HepG2 (cell line): Measurements from ENCODE around the gene SRPRB. TPM values are rescaled to one million over a fixed set of nuclear protein-coding genes. Genes with fewer than 3 reads are reported as not detected.

Experiments used
- ATF7-NPFF ChIP-seq: sonication (generic); formaldehyde crosslinking; IDR thresholded peaks from 2 replicates; pipeline ENCODE4 v1.8.1; 2023; ENCODE audit warnings: mild to moderate bottlenecking, low read depth, missing genetic modification reagents, moderate library complexity
- HES4 ChIP-seq: sonication (generic); formaldehyde crosslinking; IDR thresholded peaks from 2 replicates; pipeline ENCODE4 v1.9.0; 2021; ENCODE audit warnings: mild to moderate bottlenecking, missing genetic modification reagents, borderline replicate concordance
- HNRNPLL ChIP-seq: fragments of 200-400 bp; formaldehyde crosslinking; IDR thresholded peaks from 2 replicates; pipeline ENCODE4 v1.6.1; 2017; ENCODE audit warnings: mild to moderate bottlenecking, low read depth, low read length; ENCODE audit not compliant: poor library complexity, severe bottlenecking
- IKZF4 ChIP-seq: sonication (generic); formaldehyde crosslinking; IDR thresholded peaks from 2 replicates; pipeline ENCODE4 v1.5.1; 2020; ENCODE audit warnings: borderline replicate concordance, mild to moderate bottlenecking, low read depth, missing genetic modification reagents; ENCODE audit errors: not compliant biosample characterization
- KLF13 ChIP-seq: sonication (generic); formaldehyde crosslinking; IDR thresholded peaks from 2 replicates; pipeline ENCODE4 v1.4.0; 2020; ENCODE audit warnings: mild to moderate bottlenecking, missing genetic modification reagents
- MTA1 ChIP-seq: sonication (generic); formaldehyde crosslinking; IDR thresholded peaks from 2 replicates; pipeline ENCODE4 v1.4.0; 2020; ENCODE audit warnings: missing genetic modification reagents, mild to moderate bottlenecking, borderline replicate concordance
- MXD4 ChIP-seq: IDR thresholded peaks from 2 replicates; pipeline ENCODE4 v1.6.1; 2016; ENCODE audit warnings: mild to moderate bottlenecking, missing biosample characterization, missing genetic modification reagents
- SIX4 ChIP-seq: sonication (generic); formaldehyde crosslinking; IDR thresholded peaks from 2 replicates; pipeline ENCODE4 v1.4.0; 2020; ENCODE audit warnings: missing genetic modification reagents
- SOX6 ChIP-seq, 2 experiments: fragments of 450-650 bp in 1 of 2; sonication (generic) in 1 of 2; formaldehyde crosslinking in 1 of 2; IDR thresholded peaks; 2 replicates each; pipeline versions ENCODE4 v1.4.0 to v1.6.1; 2017 to 2020; ENCODE audit warnings: antibody characterized with exemption in 1 of 2, mild to moderate bottlenecking in 1 of 2, missing genetic modification reagents in 1 of 2
- SRSF1 ChIP-seq: fragments of 200-400 bp; formaldehyde crosslinking; optimal IDR thresholded peaks from 2 replicates; pipeline ENCODE3; 2017; ENCODE audit warnings: mild to moderate bottlenecking, low read depth, low read length, moderate library complexity
- ZFY ChIP-seq: sonication (generic); formaldehyde crosslinking; IDR thresholded peaks from 2 replicates; pipeline ENCODE4 v1.4.0; 2020; ENCODE audit warnings: missing genetic modification reagents
- ZMYM4 ChIP-seq: sonication (generic); formaldehyde crosslinking; IDR thresholded peaks from 2 replicates; pipeline ENCODE4 v1.8.1; 2023; ENCODE audit warnings: mild to moderate bottlenecking, missing genetic modification reagents
- ZNF292 ChIP-seq: sonication (generic); formaldehyde crosslinking; IDR thresholded peaks from 2 replicates; pipeline ENCODE4 v1.8.1; 2022; ENCODE audit warnings: mild to moderate bottlenecking, low read depth, missing genetic modification reagents, borderline replicate concordance
- ZNF564 ChIP-seq: sonication (generic); formaldehyde crosslinking; IDR thresholded peaks from 2 replicates; pipeline ENCODE4 v1.8.1; 2023; ENCODE audit warnings: mild to moderate bottlenecking, missing genetic modification reagents
- ZNF746 ChIP-seq: sonication (generic); formaldehyde crosslinking; IDR thresholded peaks from 2 replicates; pipeline ENCODE4 v1.8.0; 2022; ENCODE audit warnings: mild to moderate bottlenecking, missing genetic modification reagents
- polyA plus RNA-seq, 8 experiments: library from polyadenylated mRNA; depleted of rRNA in 3 of 8; stranded (reverse) in 7 of 8; unstranded in 1 of 8; fragments of >200 nt; fragmentation: Illumina TruSeq in 4 of 8; extraction: Trizol in 4 of 8; gene quantifications; 2 replicates each; pipeline versions ENCODE4 v1.2.1 to v1.2.3, GENCODE V29; 2011 to 2016; ENCODE audit warnings: low read depth in 4 of 8, missing spikeins in 1 of 8, mixed read lengths in 1 of 8; ENCODE audit not compliant: insufficient read depth in 1 of 8
- total RNA-seq, 5 experiments: library from RNA; depleted of rRNA; stranded (reverse); fragments of >200 nt; fragmentation: Illumina TruSeq; extraction: Trizol; gene quantifications; 2 replicates each; pipeline ENCODE4 v1.2.3, GENCODE V29; 2016; ENCODE audit warnings: low read depth in 1 of 5
- TF ChIP-seq, protein P1 (sequence below): IDR thresholded peaks from 2 replicates; pipeline ENCODE4 v1.6.1; 2016; ENCODE audit warnings: missing compliant biosample characterization, missing genetic modification reagents, borderline replicate concordance
- TF ChIP-seq, protein P2 (sequence below): sonication (generic); formaldehyde crosslinking; IDR thresholded peaks from 2 replicates; pipeline ENCODE4 v1.9.0; 2021; ENCODE audit warnings: missing genetic modification reagents, borderline replicate concordance
- TF ChIP-seq, protein P3 (sequence below): sonication (generic); formaldehyde crosslinking; IDR thresholded peaks from 2 replicates; pipeline ENCODE4 v1.4.0; 2020; ENCODE audit warnings: missing genetic modification reagents
- TF ChIP-seq, protein P4 (sequence below): sonication (generic); formaldehyde crosslinking; IDR thresholded peaks from 2 replicates; pipeline ENCODE4 v1.5.0; 2020; ENCODE audit warnings: missing genetic modification reagents
- TF ChIP-seq, protein P5 (sequence below): sonication (generic); formaldehyde crosslinking; IDR thresholded peaks from 2 replicates; pipeline ENCODE4 v1.5.1; 2020; ENCODE audit warnings: mild to moderate bottlenecking, moderate library complexity, missing genetic modification reagents

Gene SRPRB
- total and polyA plus RNA-seq, 2 of the 13 experiments (the other 11 are each of a cell fraction or from before 2014, with no cell fraction given): 41.0 to 111 TPM

DNA sequence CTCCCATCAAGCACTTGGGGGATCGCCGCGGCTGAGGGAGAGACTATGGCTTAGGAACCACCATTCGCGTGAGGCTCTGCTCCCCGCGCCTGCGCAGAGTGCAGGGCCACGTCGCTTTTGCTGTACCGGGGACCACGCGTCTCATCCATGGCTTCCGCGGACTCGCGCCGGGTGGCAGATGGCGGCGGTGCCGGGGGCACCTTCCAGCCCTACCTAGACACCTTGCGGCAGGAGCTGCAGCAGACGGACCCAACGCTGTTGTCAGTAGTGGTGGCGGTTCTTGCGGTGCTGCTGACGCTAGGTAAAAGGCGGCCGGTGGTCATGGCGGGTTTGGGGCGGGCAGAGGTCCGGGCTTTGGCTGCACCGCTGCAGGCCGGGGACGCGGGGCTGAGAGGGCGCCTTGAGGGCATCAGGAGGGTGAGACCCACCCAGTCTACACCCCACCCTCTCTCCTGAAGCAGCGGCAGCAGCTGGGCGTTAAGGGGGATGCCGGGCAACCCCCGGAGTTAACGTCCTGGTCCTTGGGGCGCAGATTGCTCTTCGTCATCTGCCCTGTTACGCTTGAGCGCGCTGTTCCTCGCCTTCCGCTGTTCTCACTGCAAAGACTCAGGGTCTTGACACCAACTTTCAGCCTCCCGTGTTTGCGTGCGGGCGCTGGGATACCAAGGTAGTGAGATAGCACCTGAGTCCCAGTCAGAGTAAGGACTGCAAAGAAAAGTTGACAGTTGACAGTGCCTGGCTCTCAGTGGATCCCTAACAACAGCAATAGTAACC, at the start of gene SRPRB (continued):
- TF ChIP-seq ZNF746: peak; percentile 50; the same call in 1 of the 2 replicates
- TF ChIP-seq, protein P1, sequence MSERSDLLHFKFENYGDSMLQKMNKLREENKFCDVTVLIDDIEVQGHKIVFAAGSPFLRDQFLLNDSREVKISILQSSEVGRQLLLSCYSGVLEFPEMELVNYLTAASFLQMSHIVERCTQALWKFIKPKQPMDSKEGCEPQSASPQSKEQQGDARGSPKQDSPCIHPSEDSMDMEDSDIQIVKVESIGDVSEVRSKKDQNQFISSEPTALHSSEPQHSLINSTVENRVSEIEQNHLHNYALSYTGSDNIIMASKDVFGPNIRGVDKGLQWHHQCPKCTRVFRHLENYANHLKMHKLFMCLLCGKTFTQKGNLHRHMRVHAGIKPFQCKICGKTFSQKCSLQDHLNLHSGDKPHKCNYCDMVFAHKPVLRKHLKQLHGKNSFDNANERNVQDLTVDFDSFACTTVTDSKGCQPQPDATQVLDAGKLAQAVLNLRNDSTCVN (CRISPR knock-in tag): peak; percentile 78
- TF ChIP-seq SRSF1: no peak
- TF ChIP-seq SOX6 (IDR thresholded peaks at IDR 0.05): no peak
- TF ChIP-seq SOX6 (CRISPR knock-in tag; IDR thresholded peaks at IDR 0.05): peak; percentile 28; the same call in 1 of the 2 replicates
- 0 out of 2 replicates have a peak, but pooled peaks have one; percentile 21 for TF ChIP-seq ZNF564
- peak; percentile 64; the same call in 1 of the 2 replicates for TF ChIP-seq ATF7-NPFF (CRISPR knock-in tag)
- peak; percentile 41; the same call in 1 of the 2 replicates for TF ChIP-seq KLF13 (CRISPR knock-in tag)
- TF ChIP-seq, protein P2, sequence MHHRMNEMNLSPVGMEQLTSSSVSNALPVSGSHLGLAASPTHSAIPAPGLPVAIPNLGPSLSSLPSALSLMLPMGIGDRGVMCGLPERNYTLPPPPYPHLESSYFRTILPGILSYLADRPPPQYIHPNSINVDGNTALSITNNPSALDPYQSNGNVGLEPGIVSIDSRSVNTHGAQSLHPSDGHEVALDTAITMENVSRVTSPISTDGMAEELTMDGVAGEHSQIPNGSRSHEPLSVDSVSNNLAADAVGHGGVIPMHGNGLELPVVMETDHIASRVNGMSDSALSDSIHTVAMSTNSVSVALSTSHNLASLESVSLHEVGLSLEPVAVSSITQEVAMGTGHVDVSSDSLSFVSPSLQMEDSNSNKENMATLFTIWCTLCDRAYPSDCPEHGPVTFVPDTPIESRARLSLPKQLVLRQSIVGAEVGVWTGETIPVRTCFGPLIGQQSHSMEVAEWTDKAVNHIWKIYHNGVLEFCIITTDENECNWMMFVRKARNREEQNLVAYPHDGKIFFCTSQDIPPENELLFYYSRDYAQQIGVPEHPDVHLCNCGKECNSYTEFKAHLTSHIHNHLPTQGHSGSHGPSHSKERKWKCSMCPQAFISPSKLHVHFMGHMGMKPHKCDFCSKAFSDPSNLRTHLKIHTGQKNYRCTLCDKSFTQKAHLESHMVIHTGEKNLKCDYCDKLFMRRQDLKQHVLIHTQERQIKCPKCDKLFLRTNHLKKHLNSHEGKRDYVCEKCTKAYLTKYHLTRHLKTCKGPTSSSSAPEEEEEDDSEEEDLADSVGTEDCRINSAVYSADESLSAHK (CRISPR knock-in tag): 0 out of 2 replicates have a peak, but pooled peaks have one; percentile 41
- TF ChIP-seq ZNF292: peak; percentile 66
- TF ChIP-seq ZFY (CRISPR knock-in tag): peak; percentile 86
- TF ChIP-seq, protein P3, sequence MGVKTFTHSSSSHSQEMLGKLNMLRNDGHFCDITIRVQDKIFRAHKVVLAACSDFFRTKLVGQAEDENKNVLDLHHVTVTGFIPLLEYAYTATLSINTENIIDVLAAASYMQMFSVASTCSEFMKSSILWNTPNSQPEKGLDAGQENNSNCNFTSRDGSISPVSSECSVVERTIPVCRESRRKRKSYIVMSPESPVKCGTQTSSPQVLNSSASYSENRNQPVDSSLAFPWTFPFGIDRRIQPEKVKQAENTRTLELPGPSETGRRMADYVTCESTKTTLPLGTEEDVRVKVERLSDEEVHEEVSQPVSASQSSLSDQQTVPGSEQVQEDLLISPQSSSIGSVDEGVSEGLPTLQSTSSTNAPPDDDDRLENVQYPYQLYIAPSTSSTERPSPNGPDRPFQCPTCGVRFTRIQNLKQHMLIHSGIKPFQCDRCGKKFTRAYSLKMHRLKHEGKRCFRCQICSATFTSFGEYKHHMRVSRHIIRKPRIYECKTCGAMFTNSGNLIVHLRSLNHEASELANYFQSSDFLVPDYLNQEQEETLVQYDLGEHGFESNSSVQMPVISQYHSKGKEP (CRISPR knock-in tag): no peak
- peak; percentile 73 for TF ChIP-seq IKZF4 (CRISPR knock-in tag)
- TF ChIP-seq MTA1: peak; percentile 81; the same call in 1 of the 2 replicates
- no peak for TF ChIP-seq SIX4 (CRISPR knock-in tag)
- TF ChIP-seq, protein P4, sequence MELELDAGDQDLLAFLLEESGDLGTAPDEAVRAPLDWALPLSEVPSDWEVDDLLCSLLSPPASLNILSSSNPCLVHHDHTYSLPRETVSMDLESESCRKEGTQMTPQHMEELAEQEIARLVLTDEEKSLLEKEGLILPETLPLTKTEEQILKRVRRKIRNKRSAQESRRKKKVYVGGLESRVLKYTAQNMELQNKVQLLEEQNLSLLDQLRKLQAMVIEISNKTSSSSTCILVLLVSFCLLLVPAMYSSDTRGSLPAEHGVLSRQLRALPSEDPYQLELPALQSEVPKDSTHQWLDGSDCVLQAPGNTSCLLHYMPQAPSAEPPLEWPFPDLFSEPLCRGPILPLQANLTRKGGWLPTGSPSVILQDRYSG (CRISPR knock-in tag): peak; percentile 65; the same call in 1 of the 2 replicates
- peak; percentile 88 for TF ChIP-seq HNRNPLL
- TF ChIP-seq MXD4 (CRISPR knock-in tag): peak; percentile 98
- peak; percentile 62; the same call in 1 of the 2 replicates for TF ChIP-seq HES4
- TF ChIP-seq ZMYM4: peak; percentile 72
- TF ChIP-seq, protein P5, sequence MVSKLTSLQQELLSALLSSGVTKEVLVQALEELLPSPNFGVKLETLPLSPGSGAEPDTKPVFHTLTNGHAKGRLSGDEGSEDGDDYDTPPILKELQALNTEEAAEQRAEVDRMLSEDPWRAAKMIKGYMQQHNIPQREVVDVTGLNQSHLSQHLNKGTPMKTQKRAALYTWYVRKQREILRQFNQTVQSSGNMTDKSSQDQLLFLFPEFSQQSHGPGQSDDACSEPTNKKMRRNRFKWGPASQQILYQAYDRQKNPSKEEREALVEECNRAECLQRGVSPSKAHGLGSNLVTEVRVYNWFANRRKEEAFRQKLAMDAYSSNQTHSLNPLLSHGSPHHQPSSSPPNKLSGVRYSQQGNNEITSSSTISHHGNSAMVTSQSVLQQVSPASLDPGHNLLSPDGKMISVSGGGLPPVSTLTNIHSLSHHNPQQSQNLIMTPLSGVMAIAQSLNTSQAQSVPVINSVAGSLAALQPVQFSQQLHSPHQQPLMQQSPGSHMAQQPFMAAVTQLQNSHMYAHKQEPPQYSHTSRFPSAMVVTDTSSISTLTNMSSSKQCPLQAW (CRISPR knock-in tag): peak; percentile 57; the same call in 1 of the 2 replicates
